ENCODE data around the gene ITGA2B. TPM values are rescaled to one million over a fixed set of nuclear protein-coding genes. Genes with fewer than 3 reads are reported as not detected.

Gene ITGA2B
- total and polyA plus RNA-seq, 2 of the 13 experiments (the other 11 are each of a cell fraction or from before 2014, with no cell fraction given): 0.38 to 1.1 TPM

- TF ChIP-seq, protein P1, sequence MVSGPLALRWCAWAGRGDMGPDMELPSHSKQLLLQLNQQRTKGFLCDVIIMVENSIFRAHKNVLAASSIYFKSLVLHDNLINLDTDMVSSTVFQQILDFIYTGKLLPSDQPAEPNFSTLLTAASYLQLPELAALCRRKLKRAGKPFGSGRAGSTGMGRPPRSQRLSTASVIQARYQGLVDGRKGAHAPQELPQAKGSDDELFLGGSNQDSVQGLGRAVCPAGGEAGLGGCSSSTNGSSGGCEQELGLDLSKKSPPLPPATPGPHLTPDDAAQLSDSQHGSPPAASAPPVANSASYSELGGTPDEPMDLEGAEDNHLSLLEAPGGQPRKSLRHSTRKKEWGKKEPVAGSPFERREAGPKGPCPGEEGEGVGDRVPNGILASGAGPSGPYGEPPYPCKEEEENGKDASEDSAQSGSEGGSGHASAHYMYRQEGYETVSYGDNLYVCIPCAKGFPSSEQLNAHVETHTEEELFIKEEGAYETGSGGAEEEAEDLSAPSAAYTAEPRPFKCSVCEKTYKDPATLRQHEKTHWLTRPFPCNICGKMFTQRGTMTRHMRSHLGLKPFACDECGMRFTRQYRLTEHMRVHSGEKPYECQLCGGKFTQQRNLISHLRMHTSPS (CRISPR knock-in tag; IDR thresholded peaks at IDR 0.05; ENCODE audit: low read depth): 0 out of 2 replicates have a peak, but pooled peaks have one; percentile 7
- TF ChIP-seq, protein P2, sequence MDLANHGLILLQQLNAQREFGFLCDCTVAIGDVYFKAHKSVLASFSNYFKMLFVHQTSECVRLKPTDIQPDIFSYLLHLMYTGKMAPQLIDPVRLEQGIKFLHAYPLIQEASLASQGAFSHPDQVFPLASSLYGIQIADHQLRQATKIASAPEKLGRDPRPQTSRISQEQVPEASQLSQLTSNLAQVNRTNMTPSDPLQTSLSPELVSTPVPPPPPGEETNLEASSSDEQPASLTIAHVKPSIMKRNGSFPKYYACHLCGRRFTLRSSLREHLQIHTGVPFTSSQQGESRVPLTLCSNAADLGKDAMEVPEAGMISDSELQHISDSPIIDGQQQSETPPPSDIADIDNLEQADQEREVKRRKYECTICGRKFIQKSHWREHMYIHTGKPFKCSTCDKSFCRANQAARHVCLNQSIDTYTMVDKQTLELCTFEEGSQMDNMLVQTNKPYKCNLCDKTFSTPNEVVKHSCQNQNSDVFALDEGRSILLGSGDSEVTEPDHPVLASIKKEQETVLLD (CRISPR knock-in tag; IDR thresholded peaks at IDR 0.05; ENCODE audit: low read depth): peak; percentile 85
- TF ChIP-seq FOXA1 (IDR thresholded peaks at IDR 0.05) (no peak), FOXA1 (CRISPR knock-in tag; IDR thresholded peaks at IDR 0.05) (no peak), RCOR2 (CRISPR knock-in tag; IDR thresholded peaks at IDR 0.05) (no peak), MEIS2 (CRISPR knock-in tag; IDR thresholded peaks at IDR 0.05) (peak; percentile 18; the same call in 1 of the 2 replicates), ZFP37 (CRISPR knock-in tag; IDR thresholded peaks at IDR 0.05; ENCODE audit: borderline replicate concordance) (no peak), HMG20B (CRISPR knock-in tag; conservative IDR thresholded peaks at IDR 0.05) (0 out of 2 replicates have a peak, but pooled peaks have one; percentile 18), SALL2 (CRISPR knock-in tag; IDR thresholded peaks at IDR 0.05) (peak; percentile 82), ZNF709 (CRISPR knock-in tag; IDR thresholded peaks at IDR 0.05) (peak; percentile 85), ZBTB7B (CRISPR knock-in tag; IDR thresholded peaks at IDR 0.05) (0 out of 2 replicates have a peak, but pooled peaks have one; percentile 16), SAP130 (CRISPR knock-in tag; IDR thresholded peaks at IDR 0.05; ENCODE audit: low read depth) (peak; percentile 96), SSRP1 (CRISPR knock-in tag; IDR thresholded peaks at IDR 0.05) (no peak), HOXA9 (CRISPR knock-in tag; IDR thresholded peaks at IDR 0.05; ENCODE audit: borderline replicate concordance) (no peak)
- TF ChIP-seq, protein P3, sequence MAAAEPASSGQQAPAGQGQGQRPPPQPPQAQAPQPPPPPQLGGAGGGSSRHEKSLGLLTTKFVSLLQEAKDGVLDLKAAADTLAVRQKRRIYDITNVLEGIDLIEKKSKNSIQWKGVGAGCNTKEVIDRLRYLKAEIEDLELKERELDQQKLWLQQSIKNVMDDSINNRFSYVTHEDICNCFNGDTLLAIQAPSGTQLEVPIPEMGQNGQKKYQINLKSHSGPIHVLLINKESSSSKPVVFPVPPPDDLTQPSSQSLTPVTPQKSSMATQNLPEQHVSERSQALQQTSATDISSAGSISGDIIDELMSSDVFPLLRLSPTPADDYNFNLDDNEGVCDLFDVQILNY (CRISPR knock-in tag; conservative IDR thresholded peaks at IDR 0.05): peak; percentile 50; the same call in 1 of the 2 replicates
- TF ChIP-seq, protein P4, sequence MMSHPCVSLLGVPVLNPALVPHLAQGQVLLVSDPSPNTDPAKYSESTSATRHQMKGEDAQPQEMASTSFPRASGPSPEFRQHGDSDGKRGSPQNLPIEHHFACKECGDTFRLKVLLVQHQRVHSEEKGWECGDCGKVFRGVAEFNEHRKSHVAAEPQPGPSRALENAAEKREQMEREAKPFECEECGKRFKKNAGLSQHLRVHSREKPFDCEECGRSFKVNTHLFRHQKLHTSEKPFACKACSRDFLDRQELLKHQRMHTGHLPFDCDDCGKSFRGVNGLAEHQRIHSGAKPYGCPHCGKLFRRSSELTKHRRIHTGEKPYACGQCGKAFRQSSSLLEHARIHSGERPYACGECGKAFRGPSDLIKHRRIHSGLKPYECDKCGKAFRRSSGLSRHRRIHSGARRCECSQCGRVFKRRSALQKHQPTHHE (CRISPR knock-in tag; IDR thresholded peaks at IDR 0.05; ENCODE audit: borderline replicate concordance): no peak
- TF ChIP-seq, protein P5, sequence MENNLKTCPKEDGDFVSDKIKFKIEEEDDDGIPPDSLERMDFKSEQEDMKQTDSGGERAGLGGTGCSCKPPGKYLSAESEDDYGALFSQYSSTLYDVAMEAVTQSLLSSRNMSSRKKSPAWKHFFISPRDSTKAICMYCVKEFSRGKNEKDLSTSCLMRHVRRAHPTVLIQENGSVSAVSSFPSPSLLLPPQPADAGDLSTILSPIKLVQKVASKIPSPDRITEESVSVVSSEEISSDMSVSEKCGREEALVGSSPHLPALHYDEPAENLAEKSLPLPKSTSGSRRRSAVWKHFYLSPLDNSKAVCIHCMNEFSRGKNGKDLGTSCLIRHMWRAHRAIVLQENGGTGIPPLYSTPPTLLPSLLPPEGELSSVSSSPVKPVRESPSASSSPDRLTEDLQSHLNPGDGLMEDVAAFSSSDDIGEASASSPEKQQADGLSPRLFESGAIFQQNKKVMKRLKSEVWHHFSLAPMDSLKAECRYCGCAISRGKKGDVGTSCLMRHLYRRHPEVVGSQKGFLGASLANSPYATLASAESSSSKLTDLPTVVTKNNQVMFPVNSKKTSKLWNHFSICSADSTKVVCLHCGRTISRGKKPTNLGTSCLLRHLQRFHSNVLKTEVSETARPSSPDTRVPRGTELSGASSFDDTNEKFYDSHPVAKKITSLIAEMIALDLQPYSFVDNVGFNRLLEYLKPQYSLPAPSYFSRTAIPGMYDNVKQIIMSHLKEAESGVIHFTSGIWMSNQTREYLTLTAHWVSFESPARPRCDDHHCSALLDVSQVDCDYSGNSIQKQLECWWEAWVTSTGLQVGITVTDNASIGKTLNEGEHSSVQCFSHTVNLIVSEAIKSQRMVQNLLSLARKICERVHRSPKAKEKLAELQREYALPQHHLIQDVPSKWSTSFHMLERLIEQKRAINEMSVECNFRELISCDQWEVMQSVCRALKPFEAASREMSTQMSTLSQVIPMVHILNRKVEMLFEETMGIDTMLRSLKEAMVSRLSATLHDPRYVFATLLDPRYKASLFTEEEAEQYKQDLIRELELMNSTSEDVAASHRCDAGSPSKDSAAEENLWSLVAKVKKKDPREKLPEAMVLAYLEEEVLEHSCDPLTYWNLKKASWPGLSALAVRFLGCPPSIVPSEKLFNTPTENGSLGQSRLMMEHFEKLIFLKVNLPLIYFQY (CRISPR knock-in tag; IDR thresholded peaks at IDR 0.05; ENCODE audit: borderline replicate concordance): no peak
- TF ChIP-seq, protein P6, sequence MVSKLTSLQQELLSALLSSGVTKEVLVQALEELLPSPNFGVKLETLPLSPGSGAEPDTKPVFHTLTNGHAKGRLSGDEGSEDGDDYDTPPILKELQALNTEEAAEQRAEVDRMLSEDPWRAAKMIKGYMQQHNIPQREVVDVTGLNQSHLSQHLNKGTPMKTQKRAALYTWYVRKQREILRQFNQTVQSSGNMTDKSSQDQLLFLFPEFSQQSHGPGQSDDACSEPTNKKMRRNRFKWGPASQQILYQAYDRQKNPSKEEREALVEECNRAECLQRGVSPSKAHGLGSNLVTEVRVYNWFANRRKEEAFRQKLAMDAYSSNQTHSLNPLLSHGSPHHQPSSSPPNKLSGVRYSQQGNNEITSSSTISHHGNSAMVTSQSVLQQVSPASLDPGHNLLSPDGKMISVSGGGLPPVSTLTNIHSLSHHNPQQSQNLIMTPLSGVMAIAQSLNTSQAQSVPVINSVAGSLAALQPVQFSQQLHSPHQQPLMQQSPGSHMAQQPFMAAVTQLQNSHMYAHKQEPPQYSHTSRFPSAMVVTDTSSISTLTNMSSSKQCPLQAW (CRISPR knock-in tag; IDR thresholded peaks at IDR 0.05): 0 out of 2 replicates have a peak, but pooled peaks have one; percentile 11
Observed at GRCh38 chr17:44324571-44325275, 64.7 kb downstream of the ITGA2B start, which contains the start of gene SLC25A39 (continued).
